Natural killer cell treated with Interleukin-12 subunit alpha and Interleukin-12 subunit beta and Interleukin-15 and Interleukin-18, amount 100 ng/mL, for 72 hours (primary cell): Measurements from ENCODE around the gene CD180. TPM values are rescaled to one million over a fixed set of nuclear protein-coding genes. Genes with fewer than 3 reads are reported as not detected.

Source experiments
- ATAC-seq, 2 donors: fragments of 150-1000 bp; cut with Tn5 transposase in 1 of 2; sonication (Bioruptor Pico), chemical (Tn5 transposase) in 1 of 2; 2 replicates each; pipeline ENCODE4 v1.10.0; 2021
- DNase-seq: peaks from one replicate; pipeline ENCODE4 v3.0.0; 2022; ENCODE audit warnings: low spot score
- H3K27ac Mint-ChIP-seq, 2 donors: 1 replicate in 1 of 2; 2 replicates in 1 of 2; pipeline ENCODE4 v1.8.0; 2022; ENCODE audit warnings: mixed read lengths in 2 of 2, mild to moderate bottlenecking in 1 of 2, moderate library complexity in 1 of 2
- H3K27me3 Mint-ChIP-seq, 2 donors: 1 replicate in 1 of 2; 2 replicates in 1 of 2; pipeline ENCODE4 v1.8.0; 2022; ENCODE audit warnings: mixed read lengths in 2 of 2
- H3K36me3 Mint-ChIP-seq: one replicate; pipeline ENCODE4 v1.8.0; 2022; ENCODE audit warnings: mixed read lengths
- H3K4me1 Mint-ChIP-seq, 2 donors: 1 replicate in 1 of 2; 2 replicates in 1 of 2; pipeline ENCODE4 v1.8.0; 2022; ENCODE audit warnings: low read depth in 2 of 2, mixed read lengths in 2 of 2, mild to moderate bottlenecking in 1 of 2
- H3K4me3 Mint-ChIP-seq: one replicate; pipeline ENCODE4 v1.8.0; 2022; ENCODE audit warnings: mixed read lengths
- H3K9me3 Mint-ChIP-seq: 2 replicates; pipeline ENCODE4 v1.8.0; 2022; ENCODE audit warnings: mixed read lengths
- total RNA-seq, 2 donors: library from RNA; stranded (reverse); gene quantifications; one replicate each; pipeline ENCODE4 v1.2.3, GENCODE V29; 2022

Gene CD180
- total RNA-seq, 2 donors from 2014 or later = 0.14 TPM; not detected in 1

- H3K27ac Mint-ChIP-seq = no peak overlapping the region
- no peak for DNase-seq
- peaks cover 0 to 8% of the 10 kb centered on the region in 2 donors for H3K4me1 Mint-ChIP-seq
- no peaks in the 10 kb centered on the region for H3K36me3 Mint-ChIP-seq
- H3K9me3 Mint-ChIP-seq = no peaks in the 10 kb centered on the region
- no peaks in the 10 kb centered on the region for H3K27me3 Mint-ChIP-seq
- H3K4me3 Mint-ChIP-seq = no peak overlapping the region
- no peak for ATAC-seq
Measured at GRCh38 chr5:67154556-67155206, 41.9 kb downstream of the CD180 start.

- Mint-ChIP-seq H3K27ac (no peak overlapping the region), H3K36me3 (no peaks in the 10 kb centered on the region), H3K4me3 (no peak overlapping the region), H3K27me3 (no peaks in the 10 kb centered on the region), H3K4me1 (peaks cover 0 to 6% of the 10 kb centered on the region in 2 donors), H3K9me3 (no peaks in the 10 kb centered on the region)
- ATAC-seq (no peak), DNase-seq (no peak)
Measured at GRCh38 chr5:67153292-67153691, 43.3 kb downstream of the CD180 start.

- ATAC-seq = no peak
- no peak for DNase-seq
- H3K27ac Mint-ChIP-seq = no peak overlapping the region
- H3K36me3 Mint-ChIP-seq = no peaks in the 10 kb centered on the region
- H3K4me1 Mint-ChIP-seq = peaks cover 0 to 5% of the 10 kb centered on the region in 2 donors
- H3K4me3 Mint-ChIP-seq = no peak overlapping the region
- no peaks in the 10 kb centered on the region for H3K27me3 Mint-ChIP-seq
- no peaks in the 10 kb centered on the region for H3K9me3 Mint-ChIP-seq
Measured at GRCh38 chr5:67152400-67152799, 44.2 kb downstream of the CD180 start.

- Mint-ChIP-seq H3K4me3 (no peak overlapping the region), H3K9me3 (no peaks in the 10 kb centered on the region), H3K4me1 (no peaks in the 10 kb centered on the region), H3K27ac (no peak overlapping the region), H3K27me3 (no peaks in the 10 kb centered on the region), H3K36me3 (no peaks in the 10 kb centered on the region)
- DNase-seq = no peak
- ATAC-seq = no peak
Measured at GRCh38 chr5:67149951-67150523, 46.6 kb downstream of the CD180 start.

GRCh38 chr5:67149057-67149950 lies 47.3 kb downstream of the CD180 start:
- DNase-seq (no peak), ATAC-seq (no peak)
- Mint-ChIP-seq H3K4me3 (no peak overlapping the region), H3K27me3 (no peaks in the 10 kb centered on the region), H3K27ac (no peak overlapping the region), H3K36me3 (no peaks in the 10 kb centered on the region), H3K4me1 (no peaks in the 10 kb centered on the region), H3K9me3 (no peaks in the 10 kb centered on the region)

GRCh38 chr5:67147760-67148159 lies 48.8 kb downstream of the CD180 start:
- no peak overlapping the region for H3K4me3 Mint-ChIP-seq
- no peaks in the 10 kb centered on the region for H3K4me1 Mint-ChIP-seq
- no peaks in the 10 kb centered on the region for H3K36me3 Mint-ChIP-seq
- no peak for DNase-seq
- peak in 1 of 2 donors; percentile 48 for ATAC-seq
- H3K27ac Mint-ChIP-seq = no peak overlapping the region
- H3K9me3 Mint-ChIP-seq = no peaks in the 10 kb centered on the region
- no peaks in the 10 kb centered on the region for H3K27me3 Mint-ChIP-seq

- H3K27ac Mint-ChIP-seq = no peak overlapping the region
- no peaks in the 10 kb centered on the region for H3K9me3 Mint-ChIP-seq
- ATAC-seq (no peak), DNase-seq (no peak)
- peaks cover 3% of the 10 kb centered on the region for H3K36me3 Mint-ChIP-seq
- no peaks in the 10 kb centered on the region for H3K4me1 Mint-ChIP-seq
- H3K27me3 Mint-ChIP-seq = no peaks in the 10 kb centered on the region
- no peak overlapping the region for H3K4me3 Mint-ChIP-seq
Measured at GRCh38 chr5:67146981-67147380, 49.6 kb downstream of the CD180 start.

GRCh38 chr5:67146574-67146973 lies 50.0 kb downstream of the CD180 start:
- peaks cover 4% of the 10 kb centered on the region for H3K36me3 Mint-ChIP-seq
- no peaks in the 10 kb centered on the region for H3K9me3 Mint-ChIP-seq
- H3K4me3 Mint-ChIP-seq = no peak overlapping the region
- no peak overlapping the region for H3K27ac Mint-ChIP-seq
- H3K4me1 Mint-ChIP-seq = no peaks in the 10 kb centered on the region
- ATAC-seq (no peak), DNase-seq (no peak)
- H3K27me3 Mint-ChIP-seq = no peaks in the 10 kb centered on the region

GRCh38 chr5:67144183-67144639 lies 52.4 kb downstream of the CD180 start:
- no peak for ATAC-seq
- Mint-ChIP-seq H3K9me3 (no peaks in the 10 kb centered on the region), H3K36me3 (peaks cover 4% of the 10 kb centered on the region), H3K27me3 (no peaks in the 10 kb centered on the region), H3K4me3 (no peak overlapping the region), H3K27ac (no peak overlapping the region), H3K4me1 (no peaks in the 10 kb centered on the region)
- DNase-seq = no peak

- Mint-ChIP-seq H3K9me3 (no peaks in the 10 kb centered on the region), H3K36me3 (peaks cover 4% of the 10 kb centered on the region), H3K4me1 (no peaks in the 10 kb centered on the region), H3K4me3 (no peak overlapping the region), H3K27ac (no peak overlapping the region), H3K27me3 (no peaks in the 10 kb centered on the region)
- ATAC-seq (no peak), DNase-seq (no peak)
Measured at GRCh38 chr5:67143549-67143948, 53.0 kb downstream of the CD180 start.

- peaks cover 4% of the 10 kb centered on the region for H3K36me3 Mint-ChIP-seq
- H3K4me1 Mint-ChIP-seq = no peaks in the 10 kb centered on the region
- DNase-seq (no peak), ATAC-seq (no peak)
- no peak overlapping the region for H3K27ac Mint-ChIP-seq
- H3K4me3 Mint-ChIP-seq = no peak overlapping the region
- no peaks in the 10 kb centered on the region for H3K9me3 Mint-ChIP-seq
- no peaks in the 10 kb centered on the region for H3K27me3 Mint-ChIP-seq
Measured at GRCh38 chr5:67142816-67143215, 53.8 kb downstream of the CD180 start.

GRCh38 chr5:67141644-67142043 lies 55.0 kb downstream of the CD180 start:
- ATAC-seq (no peak), DNase-seq (no peak)
- peaks cover 4% of the 10 kb centered on the region for H3K36me3 Mint-ChIP-seq
- no peaks in the 10 kb centered on the region for H3K27me3 Mint-ChIP-seq
- H3K4me1 Mint-ChIP-seq = no peaks in the 10 kb centered on the region
- H3K27ac Mint-ChIP-seq = no peak overlapping the region
- H3K4me3 Mint-ChIP-seq = no peak overlapping the region
- H3K9me3 Mint-ChIP-seq = no peaks in the 10 kb centered on the region

- no peak for ATAC-seq
- no peaks in the 10 kb centered on the region for H3K9me3 Mint-ChIP-seq
- H3K27ac Mint-ChIP-seq = no peak overlapping the region
- H3K27me3 Mint-ChIP-seq = no peaks in the 10 kb centered on the region
- DNase-seq = no peak
- peaks cover 4% of the 10 kb centered on the region for H3K36me3 Mint-ChIP-seq
- H3K4me1 Mint-ChIP-seq = no peaks in the 10 kb centered on the region
- H3K4me3 Mint-ChIP-seq = no peak overlapping the region
Measured at GRCh38 chr5:67140413-67140812, 56.2 kb downstream of the CD180 start.

- Mint-ChIP-seq H3K9me3 (no peaks in the 10 kb centered on the region), H3K27ac (no peak overlapping the region)
Measured at GRCh38 chr5:67139030-67139429, 57.6 kb downstream of the CD180 start.

More at GRCh38 chr5:67139030-67139429, 57.6 kb downstream of the CD180 start:
- ATAC-seq (no peak), DNase-seq (no peak)
- Mint-ChIP-seq H3K27me3 (no peaks in the 10 kb centered on the region), H3K4me1 (no peaks in the 10 kb centered on the region), H3K36me3 (peaks cover 7% of the 10 kb centered on the region), H3K4me3 (no peak overlapping the region)
